Superior temporal gyrus (tissue), 1 donor: ENCODE data around the gene SYT6.
"Not testable (repeated sequence)": the region's sequence is repeated elsewhere in the genome, so short reads cannot be mapped to it uniquely, and the experiment has no call there.

ENCODE experiments used
- DNase-seq: peaks from one replicate; pipeline ENCODE4 v3.0.0-alpha.2; 2016; ENCODE audit errors: extremely low spot score

The SYT6 gene

GRCh38 chr1:114072246-114072645 is 81.4 kb downstream of the SYT6 start:
- no peak for DNase-seq

DNA sequence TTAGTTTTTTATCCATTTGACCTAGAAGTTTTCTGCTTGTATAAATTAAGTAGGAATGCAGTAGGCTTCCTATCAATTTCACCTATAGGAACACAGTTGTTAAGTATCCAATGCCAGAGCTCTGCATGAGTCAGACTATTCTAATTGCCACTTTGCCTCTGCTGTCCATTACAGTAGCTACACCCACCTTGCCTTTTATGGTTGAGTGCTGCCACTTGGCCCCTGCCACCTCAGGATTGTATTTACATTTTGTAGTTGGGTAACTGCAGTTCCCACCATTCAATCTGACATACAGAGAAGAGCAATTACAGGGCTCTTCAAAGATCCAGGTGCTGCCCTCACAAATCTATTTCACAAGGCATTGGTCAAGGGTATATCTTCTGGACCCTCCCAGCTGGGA is 83.9 kb downstream of the SYT6 start:
- DNase-seq, result not testable (repeated sequence)

DNA sequence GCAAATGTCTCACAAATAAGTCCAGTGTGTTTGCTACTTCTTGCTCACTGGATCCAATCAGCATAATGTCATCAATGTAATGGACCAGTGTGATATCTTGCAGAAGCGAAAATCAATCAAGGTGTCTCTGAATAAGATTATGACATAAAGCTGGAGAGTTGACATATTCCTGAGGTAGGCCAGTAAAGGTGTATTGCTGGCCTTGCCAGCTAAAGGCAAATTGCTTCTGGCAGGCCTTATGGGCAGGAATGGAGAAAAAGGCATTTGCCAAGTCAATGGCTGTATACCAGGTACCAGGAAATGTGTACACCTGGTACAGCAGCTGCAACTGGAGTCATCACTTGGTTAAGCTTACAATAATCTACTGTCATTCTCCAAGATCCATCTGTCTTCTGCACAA is 85.0 kb downstream of the SYT6 start:
- not testable (repeated sequence) for DNase-seq

DNA sequence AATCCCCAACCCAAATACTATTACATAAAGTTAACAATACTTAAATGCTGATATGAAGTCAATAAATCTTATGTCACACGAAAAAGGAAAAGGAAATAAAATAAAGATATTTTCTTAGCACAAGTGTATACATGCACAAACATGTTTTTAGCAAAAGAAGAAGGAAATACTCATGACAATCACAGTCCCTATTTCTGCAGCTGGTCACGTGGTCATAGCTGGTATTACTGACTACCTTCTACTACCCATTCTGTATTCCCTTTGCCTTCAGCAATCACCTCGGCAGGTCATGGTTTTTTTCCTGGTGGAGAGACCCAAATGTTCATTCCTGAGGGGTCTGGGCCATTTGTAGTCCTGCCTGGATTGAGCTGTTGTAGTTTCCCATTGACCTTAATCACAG is 88.0 kb downstream of the SYT6 start:
- DNase-seq, result not testable (repeated sequence)

GRCh38 chr1:114063544-114063943 is 90.1 kb downstream of the SYT6 start:
- no peak for DNase-seq

DNA sequence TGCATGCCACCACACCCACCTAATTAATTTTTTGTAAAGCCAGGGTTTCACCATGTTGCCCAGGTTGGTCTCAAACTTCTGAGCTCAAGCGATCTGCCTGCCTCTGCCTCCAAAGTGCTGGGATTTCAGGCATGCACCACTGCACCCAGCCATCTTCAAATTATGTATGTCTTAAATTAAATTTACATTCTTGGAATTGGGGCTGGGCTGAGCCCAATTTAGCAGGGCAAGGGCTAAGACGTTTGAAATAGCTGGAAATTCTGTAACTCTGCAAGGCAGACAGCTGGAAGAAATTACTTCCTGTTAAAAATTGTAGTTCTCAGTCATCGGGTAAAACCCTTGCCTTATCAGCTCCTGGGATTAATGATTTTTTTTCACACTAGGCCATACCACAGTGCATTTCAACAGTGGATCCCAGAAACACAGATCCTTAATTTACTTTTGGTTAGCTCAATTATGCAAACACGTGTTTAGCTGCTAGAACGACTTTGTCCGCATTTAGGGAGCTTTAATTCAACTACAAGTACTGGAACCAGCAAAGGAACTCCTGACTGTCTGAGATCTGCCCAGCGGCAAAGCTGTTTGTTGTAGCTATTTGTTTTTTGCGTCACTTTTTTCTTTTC is 91.1 kb downstream of the SYT6 start:
- no peak for DNase-seq

- DNase-seq, result no peak
These were observed 92.4 kb downstream of the SYT6 start for GRCh38 chr1:114061121-114061830.

DNA sequence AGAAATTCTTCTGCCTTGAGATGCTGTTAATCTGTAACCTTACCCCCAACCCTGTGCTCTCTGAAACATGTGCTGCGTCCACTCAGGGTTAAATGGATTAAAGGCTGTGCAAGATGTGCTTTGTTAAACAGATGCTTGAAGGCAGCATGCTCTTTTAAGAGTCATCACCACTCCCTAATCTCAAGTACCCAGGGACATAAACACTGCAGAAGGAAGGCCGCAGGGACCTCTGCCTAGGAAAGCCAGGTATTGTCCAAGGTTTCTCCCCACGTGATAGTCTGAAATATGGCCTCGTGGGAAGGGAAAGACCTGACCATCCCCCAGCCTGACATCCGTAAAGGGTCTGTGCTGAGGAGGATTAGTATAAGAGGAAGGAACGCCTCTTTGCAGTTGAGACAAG is 95.4 kb downstream of the SYT6 start:
- not testable (repeated sequence) for DNase-seq

DNA sequence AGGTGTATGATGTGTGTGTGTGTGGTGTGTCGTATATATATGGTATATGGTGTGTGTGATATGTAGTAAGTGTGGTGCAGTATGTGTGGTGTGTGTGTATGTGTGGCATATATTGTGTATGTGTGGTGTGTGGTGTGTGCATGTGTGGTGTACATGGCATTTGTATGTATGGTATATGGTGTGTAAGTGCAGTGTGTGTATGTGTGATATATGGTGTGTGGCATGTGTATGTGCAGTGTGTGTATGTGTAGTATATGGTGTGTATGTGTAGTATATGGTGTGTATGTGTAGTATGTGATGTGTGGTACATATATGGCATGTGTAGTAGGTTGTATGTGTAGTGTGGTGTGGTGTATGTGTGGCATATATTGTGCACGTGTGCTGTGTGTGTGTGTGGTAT is 99.5 kb downstream of the SYT6 start:
- no peak for DNase-seq

- DNase-seq, result no peak
These were observed 105.4 kb downstream of the SYT6 start for GRCh38 chr1:114048232-114048631.

- DNase-seq, result no peak
These were observed 110.1 kb downstream of the SYT6 start for GRCh38 chr1:114043548-114043947.

- DNase-seq, result no peak
These were observed 110.6 kb downstream of the SYT6 start for GRCh38 chr1:114043054-114043453.

DNA sequence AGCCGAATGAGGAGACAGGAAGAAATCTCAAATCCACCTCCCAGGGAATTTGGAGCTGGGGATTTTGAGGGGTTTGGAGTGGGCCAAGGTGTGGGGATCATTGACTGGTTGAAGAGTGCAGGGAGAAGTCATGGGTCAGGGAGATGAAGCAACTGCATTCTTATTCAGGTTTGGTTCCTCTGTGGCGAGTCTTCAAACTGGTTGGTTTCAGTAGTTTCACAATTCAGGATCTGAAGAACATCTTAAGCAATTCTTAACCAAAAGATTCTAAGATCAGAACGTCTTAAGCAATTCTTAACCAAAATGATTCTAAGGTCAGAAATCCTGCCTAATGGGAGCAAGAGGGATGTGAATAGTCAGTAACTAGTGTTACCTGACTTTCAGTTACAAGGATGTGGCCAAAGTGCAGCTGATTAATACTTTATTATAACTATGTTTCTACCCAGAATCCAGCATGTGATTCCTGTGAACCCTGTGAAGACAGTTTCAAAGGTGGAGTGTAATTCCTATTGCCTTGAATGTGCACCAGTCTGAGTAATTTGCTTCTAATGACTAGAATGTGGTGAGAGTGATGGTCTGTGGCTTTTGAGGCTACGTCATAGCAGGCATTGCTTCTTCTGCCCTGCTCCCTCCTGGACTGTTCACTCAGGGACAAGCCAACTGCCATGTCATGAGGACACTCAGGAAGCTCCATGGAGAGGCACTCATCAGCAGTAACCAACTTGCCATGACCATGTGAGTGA is 113.2 kb downstream of the SYT6 start:
- peak; percentile 20 for DNase-seq
